GM20000 (cell line): ENCODE data around the gene MYO18B.
"Not testable (repeated sequence)": the region's sequence is repeated elsewhere in the genome, so short reads cannot be mapped to it uniquely, and the experiment has no call there.

ENCODE experiments used
- DNase-seq: peaks from one replicate; pipeline ENCODE4 v3.0.0; 2012; ENCODE audit warnings: low spot score
- CTCF ChIP-seq: IDR thresholded peaks from 2 replicates; pipeline ENCODE4 v1.5.1; 2012; ENCODE audit warnings: mild to moderate bottlenecking, control low read depth; ENCODE audit errors: extremely low read depth, missing control alignments

The MYO18B gene

DNA sequence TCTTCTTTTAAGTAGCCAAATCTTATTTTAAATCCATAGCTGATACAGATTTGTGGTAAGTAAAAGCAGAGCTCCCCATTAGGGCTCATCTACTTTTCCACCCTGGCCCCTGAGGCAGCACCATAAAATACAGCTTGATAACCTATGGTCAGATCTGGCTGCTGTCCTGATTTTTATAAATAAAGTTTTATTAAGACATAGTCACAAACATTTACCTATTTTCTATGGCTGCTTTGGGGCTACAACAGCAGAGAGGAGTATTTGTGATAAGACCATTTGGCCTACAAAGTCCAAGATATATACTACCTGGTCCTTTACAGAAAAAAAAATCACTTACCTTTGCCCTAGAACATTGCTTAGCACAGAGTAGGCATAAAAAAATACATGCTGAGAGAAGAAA is 227.3 kb downstream of the MYO18B start:
- DNase-seq, result no peak
- no peak for TF ChIP-seq CTCF

DNA sequence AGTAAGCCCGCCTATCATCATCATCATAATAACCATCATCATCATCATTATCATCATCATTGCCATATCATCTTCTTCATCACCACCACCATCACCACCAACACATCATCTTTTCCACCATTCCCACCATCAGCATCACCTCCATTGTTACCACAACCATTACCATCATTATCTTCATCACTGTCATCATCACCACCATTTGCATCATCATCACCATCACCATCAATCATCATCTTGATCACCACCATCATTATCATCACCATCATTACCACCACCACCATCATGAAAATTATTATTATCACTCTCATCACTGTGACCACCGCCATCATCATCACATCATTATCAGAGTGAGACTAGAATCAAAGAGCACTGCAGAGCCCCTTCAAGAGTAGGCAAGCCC is 227.9 kb downstream of the MYO18B start:
- TF ChIP-seq CTCF, result no peak

DNA sequence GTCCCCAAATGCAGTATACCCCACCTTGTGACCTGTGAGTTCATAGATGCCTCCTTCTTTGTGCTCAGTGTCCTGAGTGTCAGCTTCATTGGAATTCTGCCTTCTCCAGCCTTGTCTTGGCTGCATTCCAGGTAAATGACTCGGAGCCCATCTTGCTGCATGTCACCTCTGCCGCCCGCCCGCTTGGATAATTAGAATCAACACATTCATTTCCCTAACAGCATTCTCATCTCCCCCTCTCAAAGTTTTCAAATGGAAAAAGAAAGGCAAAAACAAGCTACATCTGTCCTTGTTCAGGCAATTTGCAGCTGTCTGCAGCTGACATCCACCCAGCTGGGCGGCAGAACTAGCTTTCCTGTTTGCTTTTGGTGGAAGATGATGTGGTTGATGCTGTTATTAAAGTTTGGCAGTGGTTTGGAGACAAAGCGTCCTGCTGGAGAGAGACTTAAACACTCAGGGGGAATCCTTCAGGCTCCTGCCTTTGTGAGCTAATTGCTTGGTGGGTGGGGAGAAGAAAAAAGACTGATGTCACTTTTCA is 228.5 kb downstream of the MYO18B start:
- TF ChIP-seq CTCF, result no peak
- no peak for DNase-seq

More for the DNA sequence above, 227.9 kb downstream of the MYO18B start:
- no peak for DNase-seq

- DNase-seq, result no peak
Observed at GRCh38 chr22:25970999-25971811, 229.2 kb downstream of the MYO18B start.

DNA sequence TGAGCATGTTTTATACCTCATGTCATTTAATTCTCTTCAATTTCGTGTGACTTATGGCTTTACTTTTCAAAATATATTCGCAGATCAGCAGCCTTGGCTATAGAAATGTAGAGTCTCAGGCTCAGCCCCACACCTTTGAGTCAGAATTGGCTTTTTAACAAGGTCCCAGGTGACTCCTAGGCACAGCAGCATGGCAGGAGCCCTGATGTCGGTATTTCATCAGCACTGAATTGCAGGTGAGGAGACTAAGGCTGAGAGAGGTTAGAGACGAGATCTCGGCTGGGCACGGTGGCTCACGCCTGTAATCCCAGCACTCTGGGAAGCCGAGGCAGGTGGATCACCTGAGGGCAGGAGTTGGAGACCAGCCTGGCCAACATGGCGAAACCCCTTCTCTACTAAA is 230.4 kb downstream of the MYO18B start:
- no peak for TF ChIP-seq CTCF

More at GRCh38 chr22:25970999-25971811, 229.2 kb downstream of the MYO18B start:
- TF ChIP-seq CTCF, result no peak

DNA sequence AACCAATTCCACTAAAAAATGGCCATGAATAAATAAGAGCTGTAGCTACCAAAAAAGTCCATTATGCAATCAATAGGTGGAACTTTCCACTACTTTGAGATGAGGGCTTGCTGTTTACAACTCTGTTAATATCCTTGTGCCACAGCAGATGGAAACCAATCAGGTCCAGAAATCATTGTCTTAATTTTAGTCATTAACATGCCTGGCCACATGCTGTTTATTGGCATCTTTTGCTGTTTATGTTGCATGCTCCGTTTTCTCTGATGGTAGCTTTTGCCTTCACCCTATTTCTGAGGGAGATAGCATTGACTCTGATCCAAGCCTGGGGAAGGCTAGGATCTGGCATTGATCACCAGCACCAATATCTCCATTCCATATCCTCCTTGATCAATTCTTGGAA is 234.4 kb downstream of the MYO18B start:
- DNase-seq, result no peak
- TF ChIP-seq CTCF, result no peak

More for the DNA sequence above, 230.4 kb downstream of the MYO18B start:
- DNase-seq, result no peak

DNA sequence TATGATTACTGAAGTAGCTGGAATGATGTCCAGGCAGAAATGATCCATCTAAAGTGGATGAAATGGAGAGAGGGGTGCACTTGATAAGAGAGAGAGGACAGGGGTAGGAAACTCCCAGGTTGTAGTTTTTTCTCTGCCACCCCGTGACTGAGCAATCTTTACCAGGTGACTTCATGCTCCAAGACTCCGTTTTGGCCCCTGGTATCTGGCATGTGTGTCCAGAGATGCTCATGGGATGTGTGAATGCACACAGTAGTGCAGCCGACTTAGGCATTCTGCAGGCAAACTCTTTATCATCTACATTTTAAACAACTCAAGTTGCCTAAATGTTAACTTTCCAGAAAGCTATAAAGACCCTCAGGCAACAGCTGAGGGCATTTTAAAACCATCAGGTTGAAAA is 238.0 kb downstream of the MYO18B start:
- no peak for DNase-seq

DNA sequence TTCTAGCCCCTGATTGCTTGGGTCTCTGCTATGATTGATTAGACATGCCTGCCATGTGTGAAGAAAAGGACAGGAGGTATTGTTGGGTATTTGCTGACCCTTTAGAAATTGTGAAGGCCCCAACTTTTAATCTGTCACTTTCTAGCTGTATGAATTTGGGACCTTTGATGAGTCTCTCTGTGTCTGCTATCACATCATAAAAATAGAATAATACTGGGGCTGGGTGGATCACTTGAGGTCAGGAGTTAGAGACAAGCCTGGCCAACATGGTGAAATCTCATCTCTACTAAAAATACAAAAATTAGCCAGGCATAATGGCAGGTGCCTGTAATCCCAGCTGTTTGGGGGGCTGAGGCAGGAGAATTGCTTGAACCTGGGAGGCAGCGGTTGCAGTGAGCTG is 242.9 kb downstream of the MYO18B start:
- not testable (repeated sequence) for DNase-seq

More for the DNA sequence above, 238.0 kb downstream of the MYO18B start:
- no peak for TF ChIP-seq CTCF
